NB4 (cell line): ENCODE measurements around the gene PLXDC2.

Experiments
- DNase-seq: peaks from one replicate; pipeline ENCODE4 v3.0.0; 2010; ENCODE audit warnings: low read depth
- H3K4me3 ChIP-seq: one replicate; pipeline ENCODE4 v1.5.1; 2011; ENCODE audit warnings: mild to moderate bottlenecking, low read depth, low read length, moderate library complexity
- MYC ChIP-seq: IDR thresholded peaks from 2 replicates; pipeline ENCODE4 v1.6.1; 2011; ENCODE audit warnings: low read depth, low read length
- POLR2A ChIP-seq: IDR thresholded peaks from 2 replicates; pipeline ENCODE4 v1.6.1; 2011; ENCODE audit warnings: mild to moderate bottlenecking; ENCODE audit not compliant: insufficient read length; ENCODE audit errors: extremely low read depth
- TF ChIP-seq, protein P1 (sequence below): IDR thresholded peaks from 2 replicates; pipeline ENCODE4 v1.6.1; 2011; ENCODE audit warnings: low read depth, low read length
- TF ChIP-seq, protein P2 (sequence below): IDR thresholded peaks from one replicate; pipeline ENCODE4 v1.5.1; 2012; ENCODE audit warnings: low read depth, low read length

PLXDC2 gene

DNA sequence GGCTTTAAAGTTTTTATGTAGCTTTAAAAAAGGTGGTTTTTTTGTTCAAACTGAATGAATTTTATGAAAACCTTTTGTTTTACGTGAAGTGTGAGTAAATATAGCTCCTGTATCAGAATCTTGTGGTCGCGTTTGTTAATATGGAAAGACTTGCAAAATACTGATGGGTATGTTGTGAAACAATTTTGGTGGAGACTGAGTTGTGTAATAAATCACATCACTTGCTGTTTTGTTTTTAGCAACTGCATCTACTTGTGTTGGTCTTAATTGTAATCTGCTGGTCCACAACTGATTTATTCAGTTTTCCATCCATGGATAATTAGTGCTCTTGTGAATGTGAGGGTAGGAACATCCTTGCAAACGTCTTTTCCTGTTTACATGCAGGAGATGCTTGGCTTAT, 10.5 kb downstream of the PLXDC2 start:
- TF ChIP-seq, protein P1, sequence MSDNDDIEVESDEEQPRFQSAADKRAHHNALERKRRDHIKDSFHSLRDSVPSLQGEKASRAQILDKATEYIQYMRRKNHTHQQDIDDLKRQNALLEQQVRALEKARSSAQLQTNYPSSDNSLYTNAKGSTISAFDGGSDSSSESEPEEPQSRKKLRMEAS = no peak
- TF ChIP-seq, protein P2, sequence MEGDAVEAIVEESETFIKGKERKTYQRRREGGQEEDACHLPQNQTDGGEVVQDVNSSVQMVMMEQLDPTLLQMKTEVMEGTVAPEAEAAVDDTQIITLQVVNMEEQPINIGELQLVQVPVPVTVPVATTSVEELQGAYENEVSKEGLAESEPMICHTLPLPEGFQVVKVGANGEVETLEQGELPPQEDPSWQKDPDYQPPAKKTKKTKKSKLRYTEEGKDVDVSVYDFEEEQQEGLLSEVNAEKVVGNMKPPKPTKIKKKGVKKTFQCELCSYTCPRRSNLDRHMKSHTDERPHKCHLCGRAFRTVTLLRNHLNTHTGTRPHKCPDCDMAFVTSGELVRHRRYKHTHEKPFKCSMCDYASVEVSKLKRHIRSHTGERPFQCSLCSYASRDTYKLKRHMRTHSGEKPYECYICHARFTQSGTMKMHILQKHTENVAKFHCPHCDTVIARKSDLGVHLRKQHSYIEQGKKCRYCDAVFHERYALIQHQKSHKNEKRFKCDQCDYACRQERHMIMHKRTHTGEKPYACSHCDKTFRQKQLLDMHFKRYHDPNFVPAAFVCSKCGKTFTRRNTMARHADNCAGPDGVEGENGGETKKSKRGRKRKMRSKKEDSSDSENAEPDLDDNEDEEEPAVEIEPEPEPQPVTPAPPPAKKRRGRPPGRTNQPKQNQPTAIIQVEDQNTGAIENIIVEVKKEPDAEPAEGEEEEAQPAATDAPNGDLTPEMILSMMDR = no peak
- TF ChIP-seq MYC = no peak
- TF ChIP-seq POLR2A = no peak
- DNase-seq = peak; percentile 38
- H3K4me3 ChIP-seq = no peak overlapping the region

DNA sequence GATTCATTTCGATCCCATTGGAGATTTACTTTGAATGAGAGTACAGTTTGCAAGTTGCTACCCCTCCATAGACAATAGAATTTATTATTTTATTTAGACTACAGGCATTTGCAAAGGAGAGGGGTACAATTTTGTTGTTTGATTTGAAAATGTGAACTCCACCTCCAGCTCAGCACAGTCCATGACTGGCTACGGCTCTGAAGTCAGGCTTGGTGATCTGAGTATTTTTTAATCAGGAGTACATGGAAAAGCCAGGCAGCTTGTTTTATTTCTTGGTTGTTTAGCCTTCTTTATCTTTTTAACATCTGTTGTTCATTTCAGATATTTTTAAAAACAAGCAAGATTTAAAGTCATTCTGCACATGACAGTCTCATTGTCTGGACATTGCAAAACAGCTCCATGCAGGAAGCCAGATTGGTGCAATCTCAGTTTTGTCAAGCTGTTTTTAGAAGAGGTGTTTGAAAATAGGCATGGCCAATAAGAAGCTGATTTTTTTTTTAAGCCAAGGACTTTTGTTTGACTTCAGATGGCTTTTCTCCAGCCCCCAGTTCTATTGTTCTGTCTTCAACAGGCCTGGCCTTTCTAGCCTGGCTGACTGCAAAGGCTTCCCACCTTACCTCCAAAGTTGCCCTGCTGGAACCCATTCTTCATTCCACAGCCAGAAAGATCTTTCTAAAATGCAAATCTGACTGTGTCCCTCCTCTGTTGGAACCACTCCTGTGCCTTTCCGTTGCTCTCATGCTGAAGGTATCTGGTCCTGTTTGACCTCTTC, 12.2 kb downstream of the PLXDC2 start:
- DNase-seq = no peak
- TF ChIP-seq, protein P2 = no peak
- TF ChIP-seq MYC (no peak), POLR2A (no peak)
- TF ChIP-seq, protein P1 = no peak

DNA sequence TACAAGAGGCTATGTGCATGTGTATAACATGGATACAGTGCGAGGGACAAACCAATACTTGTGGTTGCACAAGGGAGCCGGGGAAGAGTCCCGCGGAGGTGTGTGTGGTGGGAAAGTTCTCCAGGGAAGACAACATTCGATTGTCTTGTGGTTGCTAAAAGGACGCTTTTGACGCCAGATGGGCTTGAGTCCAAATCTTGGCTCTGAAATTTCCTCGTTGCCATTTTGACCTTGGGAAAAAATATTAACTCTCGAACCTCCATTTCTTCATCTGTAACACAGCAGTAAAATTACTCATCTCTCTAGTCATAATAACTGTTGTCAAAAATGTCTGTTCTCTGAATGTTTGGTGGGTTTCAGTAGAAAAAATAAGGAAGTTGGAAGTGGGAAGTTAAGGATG, 16.5 kb downstream of the PLXDC2 start:
- H3K4me3 ChIP-seq = no peak overlapping the region
- TF ChIP-seq, protein P2 = no peak
- TF ChIP-seq MYC (no peak), POLR2A (no peak)
- TF ChIP-seq, protein P1 = no peak
- no peak for DNase-seq

More for the DNA sequence above, 12.2 kb downstream of the PLXDC2 start:
- H3K4me3 ChIP-seq = no peak overlapping the region

DNA sequence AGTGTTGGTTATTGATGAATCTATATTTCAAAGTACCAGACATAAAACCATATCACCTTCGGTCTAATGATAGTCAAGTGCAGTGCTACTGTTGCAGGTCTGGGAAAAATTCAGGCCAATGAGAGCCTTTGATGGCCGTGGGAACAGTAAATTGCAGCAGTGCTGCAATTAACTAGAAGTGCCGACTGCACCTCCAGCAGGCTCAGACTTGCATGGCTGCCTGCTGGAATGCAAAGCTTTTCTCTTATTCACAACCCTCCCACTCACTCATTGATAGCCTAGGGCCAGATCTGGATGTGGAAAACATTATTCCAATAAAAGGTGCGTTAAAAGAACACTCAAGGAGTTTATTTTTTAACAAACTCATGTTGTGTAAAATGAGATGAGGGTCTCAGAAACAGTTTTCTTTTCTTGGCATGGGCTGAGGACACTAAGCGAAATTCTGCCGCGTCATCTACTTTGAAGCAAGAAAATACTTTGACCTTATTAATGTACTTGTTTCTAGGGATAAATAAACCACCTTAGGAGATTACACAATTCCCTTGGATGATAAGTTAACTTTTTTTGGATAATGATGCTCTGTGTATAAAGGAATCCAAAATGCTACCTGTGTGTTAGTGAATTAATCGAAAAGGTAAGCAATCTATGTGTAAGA, 17.1 kb downstream of the PLXDC2 start:
- no peak for TF ChIP-seq MYC
- H3K4me3 ChIP-seq = no peak overlapping the region

DNA sequence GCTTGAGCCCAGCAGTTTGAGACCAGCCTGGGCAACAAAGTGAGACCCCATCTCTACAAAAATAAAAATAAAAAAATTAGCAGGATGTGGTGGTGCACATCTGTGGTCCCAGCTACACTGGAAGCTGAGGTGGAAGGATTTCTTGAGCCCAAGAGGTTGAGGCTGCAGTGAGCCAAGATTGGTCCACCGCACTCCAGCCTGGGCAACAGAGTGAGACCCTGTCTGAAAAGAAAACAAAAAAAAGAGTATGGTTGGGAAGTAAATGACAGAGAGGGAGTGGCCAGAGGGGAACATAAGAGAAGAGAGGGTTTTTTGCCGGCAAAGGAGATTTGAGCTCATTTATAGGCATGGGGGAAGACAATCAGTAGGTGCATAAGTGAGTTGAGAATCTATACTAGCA, 19.7 kb downstream of the PLXDC2 start:
- DNase-seq = no peak
- TF ChIP-seq, protein P2 = no peak
- TF ChIP-seq POLR2A (no peak), MYC (no peak)
- TF ChIP-seq, protein P1 = no peak
- no peak overlapping the region for H3K4me3 ChIP-seq

More for the DNA sequence above, 17.1 kb downstream of the PLXDC2 start:
- no peak for DNase-seq

DNA sequence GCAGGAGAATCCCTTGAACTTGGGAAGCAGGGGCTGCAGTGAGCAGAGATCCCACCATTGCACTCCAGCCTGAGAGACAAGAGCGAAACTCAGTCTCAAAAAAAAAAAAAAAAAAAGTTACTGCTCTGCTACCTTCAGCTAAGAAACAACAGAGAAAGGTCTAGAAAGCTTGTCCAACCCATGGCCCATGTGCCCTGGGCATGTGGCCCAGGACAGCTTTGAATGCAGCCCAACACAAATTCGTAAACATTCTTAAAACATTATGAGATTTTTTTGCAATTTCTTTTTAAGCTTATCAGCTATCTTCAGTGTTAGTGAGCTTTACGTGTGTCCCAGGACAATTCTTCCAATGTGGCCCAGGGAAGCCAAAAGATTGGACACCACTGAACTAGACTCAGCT, 22.9 kb downstream of the PLXDC2 start:
- no peak for TF ChIP-seq POLR2A
- TF ChIP-seq, protein P2 = no peak
- no peak for TF ChIP-seq MYC
- TF ChIP-seq, protein P1 = no peak
- H3K4me3 ChIP-seq = no peak overlapping the region
- DNase-seq = no peak
